NB4 (cell line): Measurements from ENCODE around the gene TMEM41B.
"Not testable (repeated sequence)": the region's sequence is repeated elsewhere in the genome, so short reads cannot be mapped to it uniquely, and the experiment has no call there.

Experiments
- DNase-seq: peaks from one replicate; pipeline ENCODE4 v3.0.0; 2010; ENCODE audit warnings: low read depth
- H3K4me3 ChIP-seq: one replicate; pipeline ENCODE4 v1.5.1; 2011; ENCODE audit warnings: mild to moderate bottlenecking, low read depth, low read length, moderate library complexity
- MYC ChIP-seq: IDR thresholded peaks from 2 replicates; pipeline ENCODE4 v1.6.1; 2011; ENCODE audit warnings: low read depth, low read length
- POLR2A ChIP-seq: IDR thresholded peaks from 2 replicates; pipeline ENCODE4 v1.6.1; 2011; ENCODE audit warnings: mild to moderate bottlenecking; ENCODE audit not compliant: insufficient read length; ENCODE audit errors: extremely low read depth
- TF ChIP-seq, protein P1 (sequence below): IDR thresholded peaks from one replicate; pipeline ENCODE4 v1.5.1; 2012; ENCODE audit warnings: low read depth, low read length
- TF ChIP-seq, protein P2 (sequence below): IDR thresholded peaks from 2 replicates; pipeline ENCODE4 v1.6.1; 2011; ENCODE audit warnings: low read depth, low read length

Gene TMEM41B, protein sequence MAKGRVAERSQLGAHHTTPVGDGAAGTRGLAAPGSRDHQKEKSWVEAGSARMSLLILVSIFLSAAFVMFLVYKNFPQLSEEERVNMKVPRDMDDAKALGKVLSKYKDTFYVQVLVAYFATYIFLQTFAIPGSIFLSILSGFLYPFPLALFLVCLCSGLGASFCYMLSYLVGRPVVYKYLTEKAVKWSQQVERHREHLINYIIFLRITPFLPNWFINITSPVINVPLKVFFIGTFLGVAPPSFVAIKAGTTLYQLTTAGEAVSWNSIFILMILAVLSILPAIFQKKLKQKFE

GRCh38 chr11:9314291-9315077, at the start of gene TMEM41B:
Gene TMEM41B, minus strand, starts transcription at chr11:9314593. Its CDS starts 152 bp downstream, at chr11:9314441.
- H3K4me3 ChIP-seq, result peak within 1 kb of the TSS; percentile 96
- TF ChIP-seq, protein P1, sequence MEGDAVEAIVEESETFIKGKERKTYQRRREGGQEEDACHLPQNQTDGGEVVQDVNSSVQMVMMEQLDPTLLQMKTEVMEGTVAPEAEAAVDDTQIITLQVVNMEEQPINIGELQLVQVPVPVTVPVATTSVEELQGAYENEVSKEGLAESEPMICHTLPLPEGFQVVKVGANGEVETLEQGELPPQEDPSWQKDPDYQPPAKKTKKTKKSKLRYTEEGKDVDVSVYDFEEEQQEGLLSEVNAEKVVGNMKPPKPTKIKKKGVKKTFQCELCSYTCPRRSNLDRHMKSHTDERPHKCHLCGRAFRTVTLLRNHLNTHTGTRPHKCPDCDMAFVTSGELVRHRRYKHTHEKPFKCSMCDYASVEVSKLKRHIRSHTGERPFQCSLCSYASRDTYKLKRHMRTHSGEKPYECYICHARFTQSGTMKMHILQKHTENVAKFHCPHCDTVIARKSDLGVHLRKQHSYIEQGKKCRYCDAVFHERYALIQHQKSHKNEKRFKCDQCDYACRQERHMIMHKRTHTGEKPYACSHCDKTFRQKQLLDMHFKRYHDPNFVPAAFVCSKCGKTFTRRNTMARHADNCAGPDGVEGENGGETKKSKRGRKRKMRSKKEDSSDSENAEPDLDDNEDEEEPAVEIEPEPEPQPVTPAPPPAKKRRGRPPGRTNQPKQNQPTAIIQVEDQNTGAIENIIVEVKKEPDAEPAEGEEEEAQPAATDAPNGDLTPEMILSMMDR, result no peak
- TF ChIP-seq POLR2A (peak; percentile 72), MYC (peak; percentile 70; the same call in 1 of the 2 replicates)
- TF ChIP-seq, protein P2, sequence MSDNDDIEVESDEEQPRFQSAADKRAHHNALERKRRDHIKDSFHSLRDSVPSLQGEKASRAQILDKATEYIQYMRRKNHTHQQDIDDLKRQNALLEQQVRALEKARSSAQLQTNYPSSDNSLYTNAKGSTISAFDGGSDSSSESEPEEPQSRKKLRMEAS, result no peak
- peak; percentile 99 for DNase-seq

DNA sequence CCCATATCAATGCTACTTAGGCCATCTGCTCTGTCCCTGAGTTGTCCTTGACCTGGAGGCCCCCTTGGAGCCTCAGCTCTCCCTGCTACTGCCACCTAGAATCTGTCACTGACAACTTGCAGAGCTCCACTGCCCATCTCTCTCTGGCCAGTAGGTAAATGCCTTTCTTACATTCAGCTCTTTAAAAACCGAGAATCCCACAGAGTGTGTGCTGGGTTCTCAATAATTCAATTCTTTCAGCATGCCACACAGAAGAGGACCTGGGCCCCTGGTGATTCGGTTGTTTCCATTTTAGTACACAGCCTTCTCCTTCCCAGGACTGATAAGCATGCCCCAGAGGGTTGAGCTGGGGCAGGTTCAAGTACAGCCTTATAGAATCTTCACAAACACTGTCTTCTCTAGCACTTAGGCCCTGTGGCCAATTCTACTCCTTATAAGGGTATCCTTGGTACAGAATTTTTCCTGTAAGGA, 48.0 kb upstream of the TMEM41B start:
- H3K4me3 ChIP-seq, result no peak overlapping the region
- TF ChIP-seq, protein P1, result no peak
- no peak for TF ChIP-seq POLR2A
- TF ChIP-seq, protein P2, result no peak
- no peak for TF ChIP-seq MYC
- DNase-seq, result peak; percentile 9

DNA sequence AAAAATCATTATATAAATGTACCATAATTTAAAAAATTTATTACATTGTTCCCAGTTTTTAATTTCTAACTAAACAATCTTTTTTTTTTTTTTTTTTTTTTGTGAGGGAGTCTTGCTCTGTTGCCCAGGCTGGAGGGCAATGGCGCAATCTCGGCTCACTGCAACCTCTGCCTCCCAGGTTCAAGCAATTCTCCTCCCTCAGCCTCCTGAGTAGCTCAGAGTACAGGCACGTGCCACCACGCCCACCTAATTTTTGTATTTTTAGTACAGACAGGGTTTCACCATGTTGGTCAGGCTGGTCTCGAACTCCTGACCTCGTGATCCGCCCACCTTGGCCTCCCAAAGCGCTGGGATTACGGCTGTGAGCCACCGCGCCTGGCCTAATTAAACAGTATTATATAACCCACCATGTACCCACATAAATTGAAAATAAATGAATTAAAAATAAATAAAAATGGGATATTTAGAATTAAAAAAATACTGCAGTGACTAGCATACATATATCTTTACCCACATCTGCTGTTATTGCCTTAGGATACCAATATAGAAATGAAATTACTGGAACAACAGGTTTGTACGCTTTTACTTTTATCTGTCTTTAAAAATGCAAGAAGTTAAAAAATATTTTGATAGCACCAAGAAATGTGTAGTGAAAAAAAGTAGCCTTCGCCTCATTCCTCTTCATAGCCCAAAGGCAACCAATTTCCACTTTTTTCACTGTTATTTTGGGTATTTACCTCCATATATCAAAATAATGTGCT, 46.6 kb upstream of the TMEM41B start:
- DNase-seq, result not testable (repeated sequence)

DNA sequence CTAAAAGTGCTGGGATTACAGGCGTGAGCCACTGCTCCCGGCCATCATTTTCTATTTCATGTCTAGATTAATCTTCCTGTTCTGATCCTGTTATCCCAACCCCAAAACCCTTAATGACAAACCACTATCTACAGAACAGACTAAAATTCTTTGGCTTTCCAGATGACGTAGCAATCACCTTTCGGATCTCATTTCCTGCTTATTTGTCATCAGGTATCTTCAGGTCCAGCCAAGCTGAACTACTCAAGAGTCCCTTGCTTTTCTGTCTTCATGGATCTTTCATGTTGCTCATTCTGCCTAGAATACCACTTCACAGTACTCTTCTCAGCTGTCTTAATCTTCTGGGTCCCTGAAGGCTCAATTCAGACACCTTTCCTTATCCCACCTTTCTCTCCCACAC, 42.6 kb upstream of the TMEM41B start:
- TF ChIP-seq POLR2A, result no peak
- TF ChIP-seq MYC, result no peak
- TF ChIP-seq, protein P2, result no peak
- TF ChIP-seq, protein P1, result no peak
- no peak overlapping the region for H3K4me3 ChIP-seq
- DNase-seq, result no peak

More for the DNA sequence above, 46.6 kb upstream of the TMEM41B start:
- not testable (repeated sequence) for H3K4me3 ChIP-seq

DNA sequence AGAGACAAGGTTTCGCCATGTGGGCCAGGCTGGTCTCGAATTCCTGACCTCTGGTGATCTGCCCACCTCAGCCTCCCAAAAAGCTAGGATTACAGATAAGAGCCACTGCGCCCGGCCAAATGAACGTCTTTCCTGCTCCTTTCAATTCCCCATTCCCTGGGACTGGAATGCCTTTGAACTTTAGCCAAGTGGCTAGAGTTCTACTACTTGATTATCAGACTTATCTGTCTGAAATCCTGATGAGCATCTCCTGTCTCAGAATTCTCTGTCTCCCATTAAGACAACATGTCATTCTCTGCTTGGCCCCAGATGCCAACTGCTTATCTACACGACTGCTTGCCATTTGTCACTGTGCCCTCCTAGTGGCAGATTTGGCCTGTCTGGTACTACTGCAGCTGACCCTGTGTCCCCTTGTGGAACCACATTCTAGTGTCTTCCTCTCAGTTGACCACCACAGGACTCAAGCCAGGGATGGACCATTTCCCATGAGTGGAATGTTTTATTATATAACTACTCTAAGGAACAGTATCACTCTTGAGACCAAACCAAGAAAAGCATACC, 37.0 kb upstream of the TMEM41B start:
- no peak for TF ChIP-seq POLR2A
- TF ChIP-seq, protein P2, result no peak
- TF ChIP-seq MYC, result no peak
- TF ChIP-seq, protein P1, result no peak
- no peak for DNase-seq
- H3K4me3 ChIP-seq, result no peak overlapping the region

- not testable (repeated sequence) for H3K4me3 ChIP-seq, DNase-seq
These were observed 33.4 kb upstream of the TMEM41B start for GRCh38 chr11:9347779-9348178.
